ENCODE measurements around the gene MRPL37.

Gene MRPL37

GRCh38 chr1:54174106-54174505 lies 25.9 kb upstream of the MRPL37 start:
- Histone ChIP-seq H3K79me2 (ENCODE audit: insufficient read depth, low read length) (no peaks in the 10 kb centered on the region), H3K27me3 (ENCODE audit: insufficient read depth, low read length) (no peaks in the 10 kb centered on the region), H3K4me3 (ENCODE audit: low read depth, low read length, poor library complexity, severe bottlenecking) (no peak overlapping the region), H2AFZ (ENCODE audit: low read length) (no peak overlapping the region), H4K20me1 (ENCODE audit: insufficient read depth, low read length) (no peaks in the 10 kb centered on the region), H3K27ac (ENCODE audit: low read depth, low read length, poor library complexity, severe bottlenecking) (no peak overlapping the region), H3K9ac (ENCODE audit: low read length) (no peak overlapping the region), H3K9me3 (ENCODE audit: low read length) (no peaks in the 10 kb centered on the region), H3K9me2 (ENCODE audit: low read depth, low read length) (no peaks in the 10 kb centered on the region), H3K36me3 (ENCODE audit: insufficient read depth, low read length) (peaks cover 4% of the 10 kb centered on the region; the same call in 1 of the 2 replicates), H3K4me2 (ENCODE audit: low read length) (no peak overlapping the region), H3F3A (ENCODE audit: insufficient read depth, low read length) (no peaks in the 10 kb centered on the region), H3K4me1 (ENCODE audit: insufficient read depth, low read length, severe bottlenecking) (no peaks in the 10 kb centered on the region)
- no peak for TF ChIP-seq EZH2 (IDR thresholded peaks at IDR 0.05; ENCODE audit: borderline replicate concordance, low read length)
- TF ChIP-seq, protein P1, sequence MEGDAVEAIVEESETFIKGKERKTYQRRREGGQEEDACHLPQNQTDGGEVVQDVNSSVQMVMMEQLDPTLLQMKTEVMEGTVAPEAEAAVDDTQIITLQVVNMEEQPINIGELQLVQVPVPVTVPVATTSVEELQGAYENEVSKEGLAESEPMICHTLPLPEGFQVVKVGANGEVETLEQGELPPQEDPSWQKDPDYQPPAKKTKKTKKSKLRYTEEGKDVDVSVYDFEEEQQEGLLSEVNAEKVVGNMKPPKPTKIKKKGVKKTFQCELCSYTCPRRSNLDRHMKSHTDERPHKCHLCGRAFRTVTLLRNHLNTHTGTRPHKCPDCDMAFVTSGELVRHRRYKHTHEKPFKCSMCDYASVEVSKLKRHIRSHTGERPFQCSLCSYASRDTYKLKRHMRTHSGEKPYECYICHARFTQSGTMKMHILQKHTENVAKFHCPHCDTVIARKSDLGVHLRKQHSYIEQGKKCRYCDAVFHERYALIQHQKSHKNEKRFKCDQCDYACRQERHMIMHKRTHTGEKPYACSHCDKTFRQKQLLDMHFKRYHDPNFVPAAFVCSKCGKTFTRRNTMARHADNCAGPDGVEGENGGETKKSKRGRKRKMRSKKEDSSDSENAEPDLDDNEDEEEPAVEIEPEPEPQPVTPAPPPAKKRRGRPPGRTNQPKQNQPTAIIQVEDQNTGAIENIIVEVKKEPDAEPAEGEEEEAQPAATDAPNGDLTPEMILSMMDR (IDR thresholded peaks at IDR 0.05; ENCODE audit: low read length), result no peak

GRCh38 chr1:54176621-54177327 lies 23.2 kb upstream of the MRPL37 start:
- TF ChIP-seq, protein P1 (IDR thresholded peaks at IDR 0.05; ENCODE audit: low read length), result no peak
- TF ChIP-seq EZH2 (IDR thresholded peaks at IDR 0.05; ENCODE audit: borderline replicate concordance, low read length), result no peak
- H3K9me2 ChIP-seq (ENCODE audit: low read depth, low read length), result no peaks in the 10 kb centered on the region
- H3K9ac ChIP-seq (ENCODE audit: low read length), result no peak overlapping the region
- no peaks in the 10 kb centered on the region for H3K9me3 ChIP-seq (ENCODE audit: low read length)
- peaks cover 11% of the 10 kb centered on the region for H3K36me3 ChIP-seq (ENCODE audit: insufficient read depth, low read length)
- no peak overlapping the region for H2AFZ ChIP-seq (ENCODE audit: low read length)
- no peaks in the 10 kb centered on the region for H4K20me1 ChIP-seq (ENCODE audit: insufficient read depth, low read length)
- no peaks in the 10 kb centered on the region for H3K79me2 ChIP-seq (ENCODE audit: insufficient read depth, low read length)
- no peak overlapping the region for H3K4me3 ChIP-seq (ENCODE audit: low read depth, low read length, poor library complexity, severe bottlenecking)
- H3K4me1 ChIP-seq (ENCODE audit: insufficient read depth, low read length, severe bottlenecking), result no peaks in the 10 kb centered on the region
- no peak overlapping the region for H3K4me2 ChIP-seq (ENCODE audit: low read length)
- no peaks in the 10 kb centered on the region for H3K27me3 ChIP-seq (ENCODE audit: insufficient read depth, low read length)
- H3F3A ChIP-seq (ENCODE audit: insufficient read depth, low read length), result no peaks in the 10 kb centered on the region
- no peak overlapping the region for H3K27ac ChIP-seq (ENCODE audit: low read depth, low read length, poor library complexity, severe bottlenecking)

- Histone ChIP-seq H3K4me1 (ENCODE audit: insufficient read depth, low read length, severe bottlenecking) (no peaks in the 10 kb centered on the region), H4K20me1 (ENCODE audit: insufficient read depth, low read length) (no peaks in the 10 kb centered on the region), H3K79me2 (ENCODE audit: insufficient read depth, low read length) (no peaks in the 10 kb centered on the region), H3K9me3 (ENCODE audit: low read length) (no peaks in the 10 kb centered on the region), H3K9me2 (ENCODE audit: low read depth, low read length) (no peaks in the 10 kb centered on the region), H3K4me2 (ENCODE audit: low read length) (no peak overlapping the region), H3K36me3 (ENCODE audit: insufficient read depth, low read length) (peaks cover 19% of the 10 kb centered on the region), H3K27me3 (ENCODE audit: insufficient read depth, low read length) (no peaks in the 10 kb centered on the region), H3K4me3 (ENCODE audit: low read depth, low read length, poor library complexity, severe bottlenecking) (no peak overlapping the region), H3K27ac (ENCODE audit: low read depth, low read length, poor library complexity, severe bottlenecking) (no peak overlapping the region), H3F3A (ENCODE audit: insufficient read depth, low read length) (no peaks in the 10 kb centered on the region), H3K9ac (ENCODE audit: low read length) (no peak overlapping the region), H2AFZ (ENCODE audit: low read length) (no peak overlapping the region)
- TF ChIP-seq, protein P1 (IDR thresholded peaks at IDR 0.05; ENCODE audit: low read length), result no peak
- TF ChIP-seq EZH2 (IDR thresholded peaks at IDR 0.05; ENCODE audit: borderline replicate concordance, low read length), result no peak
Measured at GRCh38 chr1:54177726-54178125, 22.2 kb upstream of the MRPL37 start.
